ENCODE results near the gene SYT14.
"Not testable (repeated sequence)": the region's sequence is repeated elsewhere in the genome, so short reads cannot be mapped to it uniquely, and the experiment has no call there.

SYT14 gene

GRCh38 chr1:210117681-210118170, 179.7 kb downstream of the SYT14 start:
- DNase-seq (ENCODE audit: low read depth, low spot score), result no peak

GRCh38 chr1:210123383-210123782, 185.4 kb downstream of the SYT14 start:
- no peak for DNase-seq (ENCODE audit: low read depth, low spot score)

GRCh38 chr1:210123924-210124589, 186.0 kb downstream of the SYT14 start:
- no peak for DNase-seq (ENCODE audit: low read depth, low spot score)

- DNase-seq (ENCODE audit: low read depth, low spot score), result no peak
Measured at GRCh38 chr1:210124736-210125135, 186.7 kb downstream of the SYT14 start.

- no peak for DNase-seq (ENCODE audit: low read depth, low spot score)
Measured at GRCh38 chr1:210125143-210125542, 187.1 kb downstream of the SYT14 start.

- DNase-seq (ENCODE audit: low read depth, low spot score), result no peak
Measured at GRCh38 chr1:210129092-210129491, 191.1 kb downstream of the SYT14 start.

GRCh38 chr1:210129759-210130158, 191.7 kb downstream of the SYT14 start:
- no peak for DNase-seq (ENCODE audit: low read depth, low spot score)

GRCh38 chr1:210132582-210132981, 194.6 kb downstream of the SYT14 start:
- DNase-seq (ENCODE audit: low read depth, low spot score), result no peak

- no peak for DNase-seq (ENCODE audit: low read depth, low spot score)
Measured at GRCh38 chr1:210143465-210144062, 205.5 kb downstream of the SYT14 start.

- DNase-seq (ENCODE audit: low read depth, low spot score), result no peak
Measured at GRCh38 chr1:210144736-210145135, 206.7 kb downstream of the SYT14 start.

GRCh38 chr1:210151052-210151672, 213.1 kb downstream of the SYT14 start:
- DNase-seq (ENCODE audit: low read depth, low spot score), result no peak

- no peak for DNase-seq (ENCODE audit: low read depth, low spot score)
Measured at GRCh38 chr1:210159211-210159610, 221.2 kb downstream of the SYT14 start.

GRCh38 chr1:210170220-210170619, 232.2 kb downstream of the SYT14 start:
- DNase-seq (ENCODE audit: low read depth, low spot score), result no peak

GRCh38 chr1:210174133-210174532, 236.1 kb downstream of the SYT14 start:
- DNase-seq (ENCODE audit: low read depth, low spot score), result no peak

- no peak for DNase-seq (ENCODE audit: low read depth, low spot score)
Measured at GRCh38 chr1:210185063-210185462, 247.0 kb downstream of the SYT14 start.

GRCh38 chr1:210187849-210188606, 250.0 kb downstream of the SYT14 start:
- not testable (repeated sequence) for DNase-seq (ENCODE audit: low read depth, low spot score)

- DNase-seq (ENCODE audit: low read depth, low spot score), result no peak
Measured at GRCh38 chr1:210189426-210189825, 251.4 kb downstream of the SYT14 start.

GRCh38 chr1:210195635-210196160, 257.7 kb downstream of the SYT14 start:
- no peak for DNase-seq (ENCODE audit: low read depth, low spot score)

- not testable (repeated sequence) for DNase-seq (ENCODE audit: low read depth, low spot score)
Measured at GRCh38 chr1:210196266-210196665, 258.2 kb downstream of the SYT14 start.

GRCh38 chr1:210198840-210199239, 260.8 kb downstream of the SYT14 start:
- DNase-seq (ENCODE audit: low read depth, low spot score), result no peak

- no peak for DNase-seq (ENCODE audit: low read depth, low spot score)
Measured at GRCh38 chr1:210200124-210200736, 262.2 kb downstream of the SYT14 start.
